ENCODE results near the gene ZNHIT6.

DNA sequence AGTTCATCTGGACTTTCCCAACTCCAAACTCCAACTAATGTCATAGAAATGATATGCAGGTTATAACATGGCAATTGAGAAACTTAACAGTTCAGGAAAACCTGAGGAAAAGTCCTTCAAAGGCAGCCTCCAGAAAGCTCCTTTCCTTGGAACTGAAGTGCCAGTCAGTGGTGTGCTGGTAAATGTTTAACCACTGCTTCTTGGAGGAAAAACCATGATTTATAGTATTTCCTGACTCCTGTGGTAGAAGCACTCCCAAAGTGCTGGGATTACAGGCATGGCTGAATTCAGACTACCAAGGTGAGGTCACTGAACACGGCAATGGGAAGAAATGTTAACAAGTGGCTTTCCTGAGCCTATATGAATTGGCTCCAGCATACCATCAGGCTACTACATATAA is 26.7 kb upstream of the ZNHIT6 start:
- TF ChIP-seq CTCF (IDR thresholded peaks at IDR 0.05) (no peak), POLR2A (IDR thresholded peaks at IDR 0.05) (no peak)

All from esophagus squamous epithelium (tissue), 4 donors.